Panc1 (cell line): ENCODE results near the gene AMMECR1L. TPM values are rescaled to one million over a fixed set of nuclear protein-coding genes. Genes with fewer than 3 reads are reported as not detected.

Experiments used
- total RNA-seq: library from RNA; stranded (reverse); gene quantifications from one replicate; pipeline ENCODE4 v1.2.1, GENCODE V29; 2021; ENCODE audit not compliant: unreplicated experiment

AMMECR1L gene
- total RNA-seq, 1 experiment from 2014 or later: 26.5 TPM

Other genes starting within 250 kb of the AMMECR1L start
- gene GPR17, start 239.8 kb downstream of the AMMECR1L start, total RNA-seq: not detected
- gene LIMS2, start 210.4 kb downstream of the AMMECR1L start, total RNA-seq: 8.9 TPM
- gene SFT2D3, start 184.5 kb downstream of the AMMECR1L start, total RNA-seq: 5.6 TPM
- gene WDR33, start 74.8 kb downstream of the AMMECR1L start, total RNA-seq: 63.7 TPM
- gene POLR2D, start 27.8 kb downstream of the AMMECR1L start, total RNA-seq: 62.1 TPM
- gene SAP130, start 142.1 kb upstream of the AMMECR1L start, total RNA-seq: 34.6 TPM
- 64.2 TPM for gene UGGT1, start 205.2 kb upstream of the AMMECR1L start, total RNA-seq